HCT116 (cell line): ENCODE data around the gene VRK1. TPM values are rescaled to one million over a fixed set of nuclear protein-coding genes. Genes with fewer than 3 reads are reported as not detected.

Experiments
- ATAC-seq: fragments of 200-7000 bp; cut with Tn5 transposase; 2 replicates; pipeline ENCODE4 v1.9.1; 2020; ENCODE audit warnings: mild to moderate bottlenecking, moderate library complexity
- BruUV-seq: library from RNA; stranded (reverse); fragments of 400-500 nt; replicated peaks from 2 replicates; lab custom pipeline; 2021; lab: Mats Ljungman, UMichigan
- CTCF ChIA-PET: fragments of 300-600 bp; sonication (Branson Sonifier 250); formaldehyde crosslinking; loops from one replicate; lab custom pipeline; 2021; ENCODE audit warnings: antibody characterized with exemption; lab: Charles Lee
- POLR2A ChIA-PET: fragments of 300-600, 350-600 bp; sonication (Branson Sonifier 250); formaldehyde crosslinking; loops from one replicate; lab custom pipeline; 2021; ENCODE audit warnings: antibody characterized with exemption; lab: Charles Lee
- RAD21 ChIA-PET, 2 experiments: fragments of 300-600 bp; sonication (Branson Sonifier 250); formaldehyde crosslinking; loops; one replicate each; lab custom pipeline; 2023; ENCODE audit warnings: low total read pairs in 2 of 2; ENCODE audit not compliant: uncharacterized antibody in 2 of 2, unreplicated experiment in 2 of 2, low non-redundant PET in 1 of 2; lab: Charles Lee
- DNase-seq: peaks from one replicate; pipeline ENCODE4 v3.0.0-alpha.2; 2010; ENCODE audit warnings: low read depth, low spot score
- H2AFZ ChIP-seq: fragments of 200-600 bp; shearing (Covaris generic), sonication (generic); 2 replicates; pipeline ENCODE4 v1.6.1; 2017; ENCODE audit warnings: low read depth, mixed run types, mixed read lengths, antibody characterized with exemption, low read length; ENCODE audit not compliant: poor library complexity, severe bottlenecking
- H3K27ac ChIP-seq: 2 replicates; pipeline ENCODE4 v1.5.1; 2012; ENCODE audit warnings: low read depth, low read length
- H3K27me3 ChIP-seq: fragments of 200-600 bp; sonication (generic); 2 replicates; pipeline ENCODE4 v1.6.1; 2016; ENCODE audit warnings: mixed run types, low read length, mixed read lengths; ENCODE audit not compliant: insufficient read depth
- H3K36me3 ChIP-seq, 2 experiments: fragments of 200-500 bp in 1 of 2; fragments of 200-600 bp in 1 of 2; sonication (Bioruptor generic) in 1 of 2; sonication (generic) in 1 of 2; 2 replicates each; pipeline versions ENCODE4 v1.5.1 to v1.6.1; 2014 to 2016; ENCODE audit warnings: low read length in 2 of 2, inconsistent platforms in 1 of 2, mixed read lengths in 1 of 2, mixed run types in 1 of 2; ENCODE audit not compliant: insufficient read depth in 2 of 2, control insufficient read depth in 1 of 2
- H3K4me1 ChIP-seq, 2 experiments: fragments of 200-600 bp in 1 of 2; sonication (generic) in 1 of 2; 2 replicates each; pipeline versions ENCODE4 v1.5.1 to v1.6.1; 2012 to 2017; ENCODE audit warnings: low read length in 2 of 2, inconsistent platforms in 1 of 2, mild to moderate bottlenecking in 1 of 2, mixed read lengths in 1 of 2, mixed run types in 1 of 2, moderate library complexity in 1 of 2; ENCODE audit not compliant: insufficient read depth in 2 of 2, control insufficient read depth in 1 of 2
- H3K4me2 ChIP-seq: fragments of 200-600 bp; sonication (generic); 2 replicates; pipeline ENCODE4 v1.6.1; 2017; ENCODE audit warnings: mixed run types, low read length, mixed read lengths
- H3K4me3 ChIP-seq, 2 experiments: fragments of 200-600 bp in 1 of 2; sonication (generic) in 1 of 2; replicated peaks in 1 of 2; 2 replicates each; pipeline ENCODE4 v1.5.1; 2011 to 2016; ENCODE audit warnings: low read length in 2 of 2, control low read depth in 1 of 2, low read depth in 1 of 2, mild to moderate bottlenecking in 1 of 2, mixed read lengths in 1 of 2, mixed run types in 1 of 2
- H3K79me2 ChIP-seq: fragments of 200-600 bp; sonication (generic); 2 replicates; pipeline ENCODE4 v1.6.1; 2017; ENCODE audit warnings: mild to moderate bottlenecking, mixed run types, low read length, moderate library complexity, mixed read lengths; ENCODE audit not compliant: insufficient read depth
- H3K9ac ChIP-seq: fragments of 200-600 bp; sonication (generic); 2 replicates; pipeline ENCODE4 v1.6.1; 2016; ENCODE audit warnings: low read length, mixed read lengths
- H3K9me2 ChIP-seq: fragments of 200-600 bp; sonication (generic), shearing (Covaris generic); 2 replicates; pipeline ENCODE4 v1.6.1; 2017; ENCODE audit warnings: mixed run types, mild to moderate bottlenecking, moderate library complexity; ENCODE audit not compliant: insufficient read depth
- H3K9me3 ChIP-seq, 2 experiments: fragments of 200-500 bp in 1 of 2; fragments of 200-600 bp in 1 of 2; sonication (Bioruptor generic) in 1 of 2; sonication (generic) in 1 of 2; 2 replicates each; pipeline ENCODE4 v1.6.1; 2014 to 2017; ENCODE audit warnings: low read length in 2 of 2, mixed read lengths in 2 of 2, inconsistent platforms in 1 of 2, low read depth in 1 of 2, mild to moderate bottlenecking in 1 of 2, mixed run types in 1 of 2, moderate library complexity in 1 of 2; ENCODE audit not compliant: control insufficient read depth in 1 of 2, insufficient read depth in 1 of 2
- H4K20me1 ChIP-seq: fragments of 200-600 bp; sonication (generic), shearing (Covaris generic); 2 replicates; pipeline ENCODE4 v1.6.1; 2017; ENCODE audit warnings: mixed run types, mild to moderate bottlenecking, moderate library complexity; ENCODE audit not compliant: insufficient read depth
- EGR1 ChIP-seq: IDR thresholded peaks from 2 replicates; pipeline ENCODE4 v1.6.1; 2012; ENCODE audit warnings: low read depth
- ELF1 ChIP-seq: IDR thresholded peaks from 2 replicates; pipeline ENCODE4 v1.6.1; 2012; ENCODE audit warnings: low read depth, borderline replicate concordance
- POLR2A ChIP-seq: IDR thresholded peaks from 2 replicates; pipeline ENCODE4 v1.7.0; 2011; ENCODE audit warnings: borderline replicate concordance; ENCODE audit not compliant: insufficient read depth, insufficient read length; ENCODE audit errors: extremely low read depth
- POLR2AphosphoS5 ChIP-seq: IDR thresholded peaks from 2 replicates; pipeline ENCODE4 v1.6.1; 2011; ENCODE audit warnings: mild to moderate bottlenecking, low read depth, low read length, moderate library complexity
- RAD21 ChIP-seq: IDR thresholded peaks from 2 replicates; pipeline ENCODE4 v1.6.1; 2012; ENCODE audit warnings: low read depth, mild to moderate bottlenecking
- SIN3A ChIP-seq: IDR thresholded peaks from 2 replicates; pipeline ENCODE4 v1.6.1; 2012; ENCODE audit warnings: low read depth
- SP1 ChIP-seq: IDR thresholded peaks from 2 replicates; pipeline ENCODE4 v1.6.1; 2012; ENCODE audit warnings: low read depth
- SRF ChIP-seq: IDR thresholded peaks from 2 replicates; pipeline ENCODE4 v1.6.1; 2012; ENCODE audit warnings: low read depth
- YY1 ChIP-seq: IDR thresholded peaks from 2 replicates; pipeline ENCODE4 v1.6.1; 2011; ENCODE audit warnings: low read length, low read depth, moderate library complexity, mild to moderate bottlenecking; ENCODE audit not compliant: insufficient replicate concordance; ENCODE audit errors: extremely low read depth
- ZNF274 ChIP-seq: fragments of 200-500 bp; sonication (Bioruptor generic); IDR thresholded peaks from 2 replicates; pipeline ENCODE4 v1.6.1; 2014; ENCODE audit warnings: mild to moderate bottlenecking, low read depth, low read length, inconsistent platforms
- intact Hi-C: fragments of 100-400 bp; cut with micrococcal nuclease; formaldehyde crosslinking; loops from 2 replicates; pipeline ENCODE4 v1.10.0; 2022
- total RNA-seq: library from RNA; stranded (reverse); gene quantifications from one replicate; pipeline ENCODE4 v1.2.1, GENCODE V29; 2021; ENCODE audit not compliant: unreplicated experiment
- TF ChIP-seq, protein P1 (sequence below): IDR thresholded peaks from 2 replicates; pipeline ENCODE4 v1.6.1; 2012
- TF ChIP-seq, protein P2 (sequence below), 3 experiments: fragments of 200-600 bp in 1 of 3; sonication (generic) in 1 of 3; IDR thresholded peaks in 2 of 3; conservative IDR thresholded peaks in 1 of 3; 2 replicates each; pipeline ENCODE4 v1.5.1; 2012 to 2017; ENCODE audit warnings: low read depth in 2 of 3, low read length in 2 of 3, antibody characterized with exemption in 1 of 3, borderline replicate concordance in 1 of 3, control low read depth in 1 of 3, mild to moderate bottlenecking in 1 of 3, mixed read lengths in 1 of 3, mixed run types in 1 of 3, moderate library complexity in 1 of 3; ENCODE audit not compliant: insufficient read depth in 1 of 3

Gene VRK1
- total RNA-seq, 1 experiment from 2014 or later: 51.4 TPM

DNA sequence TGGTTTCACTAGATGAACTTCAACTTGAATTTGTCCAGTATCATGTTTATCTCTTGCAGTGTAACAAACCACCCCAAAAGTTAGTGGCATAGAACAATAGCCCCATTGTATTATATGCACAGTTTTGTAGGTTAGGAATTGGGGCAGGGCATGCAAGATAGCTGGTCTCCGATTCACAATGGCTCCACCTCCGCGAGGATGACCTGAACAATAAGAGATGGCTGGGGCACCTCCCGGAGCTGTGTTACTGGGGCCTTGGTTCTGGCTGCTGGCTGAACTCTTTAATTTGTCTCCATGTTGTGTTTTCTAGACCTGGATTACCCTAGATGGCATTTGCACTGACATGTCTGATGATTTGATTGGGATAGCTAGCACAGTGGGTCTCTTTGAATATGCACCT is 20.4 kb upstream of the VRK1 start (continued):
- no peak for TF ChIP-seq ELF1
- TF ChIP-seq SIN3A: no peak
- TF ChIP-seq SP1: no peak

DNA sequence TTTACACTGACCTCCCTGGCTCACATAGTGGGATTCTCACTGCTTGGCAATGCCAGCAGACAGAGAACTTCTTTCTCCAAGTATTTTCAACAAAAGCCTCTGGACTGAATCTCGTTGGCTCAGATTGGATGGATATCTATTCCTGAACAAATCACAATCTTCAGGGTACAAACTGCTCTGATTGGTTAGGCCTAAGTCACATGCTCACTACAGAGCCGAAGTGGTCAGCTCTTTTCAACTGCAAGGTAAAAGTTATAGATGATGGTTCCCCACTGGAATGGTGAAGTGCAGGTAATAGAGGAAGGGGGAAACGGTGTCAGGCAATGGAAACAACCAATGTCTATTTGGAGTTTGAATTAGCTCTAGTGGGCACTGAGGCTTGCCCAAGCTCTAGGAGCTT is 16.7 kb upstream of the VRK1 start:
- Histone ChIP-seq H3K4me1 (peaks cover 0 to 12% of the 10 kb centered on the region in 2 experiments; a peak in 2 of 4 replicates), H3K79me2 (no peaks in the 10 kb centered on the region), H3K9me3 (no peaks in the 10 kb centered on the region), H3K36me3 (no peaks in the 10 kb centered on the region), H3K4me2 (no peak overlapping the region), H3K27ac (no peak overlapping the region), H3K9ac (no peak overlapping the region), H3K9me2 (no peaks in the 10 kb centered on the region), H4K20me1 (no peaks in the 10 kb centered on the region), H3K27me3 (no peaks in the 10 kb centered on the region), H3K4me3 (no peak overlapping the region), H2AFZ (no peak overlapping the region)
- ChIA-PET RAD21 (no interaction called here), POLR2A (no interaction called here), CTCF (no interaction called here)
- no peak for DNase-seq
- no peak for ATAC-seq
- TF ChIP-seq ELF1: no peak
- TF ChIP-seq, protein P1, sequence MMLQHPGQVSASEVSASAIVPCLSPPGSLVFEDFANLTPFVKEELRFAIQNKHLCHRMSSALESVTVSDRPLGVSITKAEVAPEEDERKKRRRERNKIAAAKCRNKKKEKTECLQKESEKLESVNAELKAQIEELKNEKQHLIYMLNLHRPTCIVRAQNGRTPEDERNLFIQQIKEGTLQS: no peak
- TF ChIP-seq, protein P2, sequence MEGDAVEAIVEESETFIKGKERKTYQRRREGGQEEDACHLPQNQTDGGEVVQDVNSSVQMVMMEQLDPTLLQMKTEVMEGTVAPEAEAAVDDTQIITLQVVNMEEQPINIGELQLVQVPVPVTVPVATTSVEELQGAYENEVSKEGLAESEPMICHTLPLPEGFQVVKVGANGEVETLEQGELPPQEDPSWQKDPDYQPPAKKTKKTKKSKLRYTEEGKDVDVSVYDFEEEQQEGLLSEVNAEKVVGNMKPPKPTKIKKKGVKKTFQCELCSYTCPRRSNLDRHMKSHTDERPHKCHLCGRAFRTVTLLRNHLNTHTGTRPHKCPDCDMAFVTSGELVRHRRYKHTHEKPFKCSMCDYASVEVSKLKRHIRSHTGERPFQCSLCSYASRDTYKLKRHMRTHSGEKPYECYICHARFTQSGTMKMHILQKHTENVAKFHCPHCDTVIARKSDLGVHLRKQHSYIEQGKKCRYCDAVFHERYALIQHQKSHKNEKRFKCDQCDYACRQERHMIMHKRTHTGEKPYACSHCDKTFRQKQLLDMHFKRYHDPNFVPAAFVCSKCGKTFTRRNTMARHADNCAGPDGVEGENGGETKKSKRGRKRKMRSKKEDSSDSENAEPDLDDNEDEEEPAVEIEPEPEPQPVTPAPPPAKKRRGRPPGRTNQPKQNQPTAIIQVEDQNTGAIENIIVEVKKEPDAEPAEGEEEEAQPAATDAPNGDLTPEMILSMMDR (IDR thresholded peaks at IDR 0.05 in 2 of 3, conservative IDR thresholded peaks at IDR 0.05 in 1 of 3; ENCODE audit: borderline replicate concordance in 1 of 3, insufficient read depth in 1 of 3, low read depth in 2 of 3, low read length in 2 of 3): no peak
- TF ChIP-seq ZNF274: no peak
- no peak for TF ChIP-seq POLR2A
- TF ChIP-seq RAD21: no peak
- TF ChIP-seq SRF: no peak
- TF ChIP-seq EGR1: no peak
- no peak for TF ChIP-seq POLR2AphosphoS5
- no peak for TF ChIP-seq SP1
- no peak for TF ChIP-seq YY1
- intact Hi-C loops: no loop called here
- no TSS peak for BruUV-seq
